Activated CD8-positive, alpha-beta memory T cell treated with anti-CD3 and anti-CD28 coated beads, Interleukin-2, amount 50 U/mL, for 48 hours (primary cell): ENCODE data around the gene KCNJ1.

Experiments
- DNase-seq: peaks from one replicate; pipeline ENCODE4 v3.0.0-alpha.2; 2020

Gene KCNJ1

DNA sequence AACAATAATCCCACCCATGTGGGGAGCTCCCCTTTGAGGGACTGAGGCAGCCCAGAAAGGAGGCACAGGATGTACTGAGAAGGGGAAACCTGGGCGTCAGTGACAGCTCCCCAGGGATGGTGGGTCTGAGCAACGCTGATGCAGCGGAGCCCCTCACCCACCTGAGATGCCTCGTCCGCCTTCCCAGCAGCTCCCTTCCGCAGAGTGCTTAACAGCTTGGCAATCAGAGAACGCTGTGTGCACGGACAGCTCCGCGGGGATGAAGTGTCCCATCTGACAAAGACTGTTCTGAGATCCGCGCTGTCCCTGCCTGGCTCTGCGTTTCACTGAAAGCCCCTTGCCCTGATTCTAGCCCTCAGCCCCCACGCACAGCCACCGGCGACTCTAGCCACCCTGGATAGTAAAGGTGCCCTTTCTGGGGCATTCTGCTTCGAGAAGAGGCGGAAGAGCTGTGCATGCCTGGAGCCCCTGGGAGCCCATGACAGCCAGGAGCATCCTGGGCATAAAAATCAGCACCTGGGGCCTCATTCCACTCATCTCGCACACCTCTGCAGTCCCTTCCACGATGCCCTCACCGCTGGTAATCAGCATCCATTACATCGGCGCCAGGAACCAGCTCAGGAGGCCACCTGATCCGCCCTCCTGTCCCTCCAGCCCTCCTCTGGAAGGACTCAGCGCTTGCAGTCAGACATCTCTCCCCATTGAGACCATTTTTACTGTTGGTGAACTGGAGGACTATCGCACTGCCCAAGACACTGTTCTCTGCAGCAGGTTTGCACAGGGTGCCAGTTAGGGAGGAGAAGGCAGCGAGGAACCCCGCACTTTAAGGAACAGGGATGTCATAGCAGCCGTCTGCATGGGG lies 34.8 kb upstream of the KCNJ1 start:
- DNase-seq: no peak

DNA sequence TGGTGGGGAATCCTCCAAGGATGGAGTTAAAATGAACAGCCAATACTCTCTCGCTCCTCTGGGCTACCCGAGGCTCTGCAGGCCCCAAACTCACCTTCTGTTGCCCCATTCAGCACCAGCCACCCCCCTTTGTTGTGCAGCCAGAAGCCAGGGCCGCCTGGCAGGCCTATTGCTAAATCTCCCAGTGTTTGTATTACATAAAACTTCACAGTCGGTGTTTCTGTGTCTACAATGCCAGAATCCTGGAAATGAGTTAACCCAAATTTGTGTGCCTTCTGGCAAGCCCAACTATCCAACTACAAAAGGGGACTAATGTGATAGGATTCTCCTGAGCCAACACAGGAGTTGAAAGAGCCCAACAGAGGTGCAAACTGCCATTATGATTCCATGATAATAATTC lies 33.4 kb upstream of the KCNJ1 start:
- DNase-seq: no peak

DNA sequence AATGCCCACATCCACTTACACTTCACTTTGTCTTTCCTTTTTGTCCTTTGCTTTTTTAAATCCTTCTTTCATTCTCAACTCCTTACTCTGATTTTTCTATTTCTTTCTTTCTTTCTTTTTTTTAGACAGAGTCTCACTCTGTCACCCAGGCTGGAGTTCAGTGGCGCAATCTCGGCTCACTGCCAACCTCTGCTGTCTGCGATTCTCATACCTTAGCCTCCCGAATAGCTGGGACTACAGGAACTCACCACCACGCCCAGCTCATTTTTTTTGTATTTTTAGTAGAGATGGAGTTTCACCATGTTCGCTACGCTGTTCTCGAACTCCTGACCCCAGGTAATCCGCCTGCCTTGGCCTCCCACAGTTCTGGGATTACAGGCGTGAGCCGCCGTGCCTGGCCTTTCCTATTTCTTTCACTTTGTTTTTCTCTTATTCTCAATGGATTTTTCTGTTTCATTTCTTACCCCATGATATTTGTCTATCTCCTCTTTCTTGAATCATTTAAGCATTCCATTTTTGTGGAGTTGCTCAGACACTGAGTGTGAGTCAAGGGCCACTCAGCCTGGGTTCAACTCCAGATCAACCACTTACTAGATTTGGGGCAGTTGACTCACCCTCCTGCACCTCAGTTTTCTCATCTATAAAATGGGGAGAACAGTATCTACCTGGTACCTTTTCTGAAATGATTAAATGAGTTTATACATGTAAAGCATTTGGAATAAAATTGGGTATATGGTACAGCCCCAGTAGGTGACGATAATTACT lies 31.7 kb upstream of the KCNJ1 start:
- DNase-seq: no peak

DNA sequence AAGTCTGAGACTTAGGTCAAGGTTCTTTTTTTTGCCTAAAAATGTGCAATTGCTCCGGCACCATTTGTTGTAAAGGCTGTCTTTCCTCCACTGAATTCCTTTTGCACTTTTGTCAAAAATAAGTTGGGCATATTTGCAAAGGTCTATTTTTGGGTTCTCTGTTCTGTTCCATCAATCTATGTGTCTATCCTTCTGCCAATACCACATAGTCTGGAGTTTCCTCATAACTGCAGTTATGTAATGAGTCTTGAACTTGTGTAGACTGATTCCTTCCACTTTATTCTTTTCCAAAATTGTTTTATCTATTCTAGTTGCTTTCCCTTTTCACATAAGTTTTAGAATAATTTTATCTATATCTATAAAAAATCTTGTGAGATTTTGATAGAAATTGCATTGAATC lies 30.7 kb upstream of the KCNJ1 start:
- no peak for DNase-seq

DNA sequence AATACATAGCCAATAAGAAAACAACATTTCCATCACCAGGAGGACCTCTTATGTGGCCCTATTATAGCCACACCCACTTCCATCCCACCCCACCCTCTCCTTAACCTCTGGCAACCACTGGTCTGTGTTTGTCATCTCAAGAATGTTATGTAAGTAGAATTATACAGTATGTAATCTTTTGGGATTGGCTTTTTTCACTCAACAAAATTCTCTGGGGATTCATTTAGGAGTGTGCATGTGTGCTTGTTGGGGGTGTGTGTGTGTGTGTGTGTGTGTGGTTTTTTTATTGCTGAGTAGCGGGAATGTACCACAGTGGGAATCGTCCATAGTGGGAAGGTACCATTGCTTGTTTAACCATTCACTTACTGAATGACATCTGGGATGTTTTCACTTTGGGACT lies 29.3 kb upstream of the KCNJ1 start:
- DNase-seq: no peak

DNA sequence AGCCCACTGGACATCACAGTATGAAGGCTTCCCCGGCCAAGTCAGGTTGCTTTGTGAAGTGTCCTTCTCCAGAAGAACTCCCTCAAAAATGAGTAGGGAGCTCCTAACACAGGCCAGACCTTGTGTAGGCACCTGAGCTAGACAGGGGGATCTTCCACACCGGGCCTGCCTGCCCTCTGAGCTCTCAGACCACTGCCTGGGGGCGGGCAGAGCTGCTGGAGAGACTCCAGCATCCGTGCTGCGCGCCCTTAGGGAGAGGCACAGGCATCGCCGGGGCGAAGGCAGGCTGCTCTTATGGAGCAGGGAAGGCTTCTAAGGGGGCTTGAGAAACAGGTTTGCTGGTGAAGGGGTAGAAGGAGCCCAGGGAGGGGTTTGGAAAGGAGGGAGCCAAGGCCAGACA lies 28.4 kb upstream of the KCNJ1 start:
- no peak for DNase-seq

DNA sequence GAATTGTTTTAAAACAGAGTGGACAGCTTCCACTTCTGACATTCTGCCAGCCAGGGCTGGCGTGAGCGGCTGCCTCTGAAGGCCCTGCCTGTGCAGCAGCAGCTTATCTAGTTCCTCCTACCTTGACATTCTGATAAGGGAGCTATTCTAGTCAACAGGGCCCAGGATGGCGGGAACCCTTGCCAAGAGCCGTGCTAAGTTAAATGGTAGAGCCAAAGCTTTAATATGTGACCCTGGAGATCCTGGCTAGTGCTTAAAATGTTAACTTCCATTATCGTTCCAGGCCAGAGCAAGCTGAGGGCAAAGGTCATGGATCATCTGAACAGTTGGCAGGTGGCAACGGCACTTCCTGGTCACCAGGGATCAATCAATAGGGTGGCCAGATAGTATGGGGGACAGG lies 27.6 kb upstream of the KCNJ1 start:
- no peak for DNase-seq

DNA sequence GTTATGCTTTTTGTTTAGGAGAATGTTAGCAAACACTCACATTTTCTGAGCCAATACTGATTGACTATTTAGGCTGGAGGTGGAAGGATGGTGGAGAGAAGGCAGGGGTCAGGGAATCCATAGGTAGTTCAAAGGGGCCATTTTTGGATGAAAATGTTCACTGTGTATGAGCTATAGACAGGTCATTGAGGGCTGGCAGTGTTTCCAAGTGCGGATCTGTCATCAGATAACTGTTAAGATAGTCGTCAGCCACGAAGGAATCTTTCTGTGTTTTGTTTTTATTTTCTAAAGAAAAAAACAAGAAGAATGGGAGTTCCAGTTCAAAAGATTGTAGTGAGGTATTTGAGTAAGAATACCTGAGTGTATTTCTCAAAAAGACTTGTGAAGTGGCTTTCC lies 27.2 kb upstream of the KCNJ1 start:
- no peak for DNase-seq

DNA sequence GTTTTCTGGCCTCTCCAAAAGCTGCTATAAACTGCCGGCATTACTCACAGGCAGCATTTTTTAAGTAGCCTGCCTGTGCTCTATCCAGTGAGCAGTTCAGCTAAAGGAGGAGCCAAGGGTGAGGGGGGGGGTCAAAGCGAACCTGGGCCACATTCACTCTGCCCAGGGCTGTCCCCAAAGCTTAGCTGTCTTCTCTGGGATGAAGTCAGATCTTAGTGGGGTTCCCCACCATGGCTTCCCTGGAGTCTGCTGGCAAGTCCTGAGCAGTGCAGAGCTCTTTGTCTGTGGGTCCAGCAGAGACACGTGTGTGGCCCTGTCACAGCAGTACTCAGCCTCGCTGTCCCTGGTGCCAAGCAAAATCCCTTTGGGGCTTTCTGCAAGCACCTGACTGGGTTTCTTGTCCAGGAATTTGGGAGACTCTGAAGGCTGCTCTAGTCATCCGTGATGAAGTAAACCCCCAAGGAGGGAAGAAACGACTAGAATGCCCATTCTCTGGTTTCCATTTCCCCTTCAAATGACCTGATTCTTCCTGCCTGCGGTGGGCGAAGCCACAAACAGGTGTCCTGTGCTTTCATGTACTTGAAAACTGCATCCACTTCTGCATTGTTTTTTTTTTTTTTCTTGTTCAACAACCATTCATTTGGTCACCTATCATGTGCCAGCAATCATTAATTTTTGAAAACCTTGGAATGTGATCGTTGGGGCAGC lies 26.6 kb upstream of the KCNJ1 start:
- no peak for DNase-seq

DNA sequence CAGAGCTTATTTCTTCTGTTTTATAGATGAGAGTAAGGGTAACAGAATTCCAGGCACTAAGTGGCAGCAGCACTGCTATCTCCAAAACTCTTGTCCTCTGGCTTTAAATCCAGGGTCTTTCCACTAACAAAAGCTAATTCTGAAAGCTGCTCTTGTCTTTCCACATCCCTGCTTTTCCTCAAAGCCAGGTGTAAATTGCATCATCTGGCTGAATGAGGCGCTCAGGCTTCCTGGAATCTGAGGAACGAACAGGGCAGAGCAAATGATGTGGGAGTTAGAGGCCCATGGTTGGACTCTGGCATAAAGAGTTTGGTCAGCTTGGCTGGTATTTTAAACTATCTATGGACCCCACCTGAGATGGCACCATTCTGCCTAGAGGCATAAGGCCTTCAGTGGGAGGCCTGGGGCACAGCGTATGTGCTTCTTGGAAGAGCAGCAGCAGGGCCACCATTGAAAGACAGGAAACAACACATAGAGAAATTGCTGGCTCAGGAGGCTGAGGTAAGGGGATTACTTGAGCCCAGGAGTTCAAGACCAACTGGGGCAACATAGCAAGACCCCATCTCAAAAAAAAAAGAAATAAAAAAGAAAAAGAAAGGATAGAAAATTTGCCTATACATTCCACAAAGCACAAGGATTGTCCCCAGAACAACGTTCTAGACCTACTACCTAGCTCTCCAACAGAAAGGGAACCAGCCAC lies 25.9 kb upstream of the KCNJ1 start:
- DNase-seq: no peak

DNA sequence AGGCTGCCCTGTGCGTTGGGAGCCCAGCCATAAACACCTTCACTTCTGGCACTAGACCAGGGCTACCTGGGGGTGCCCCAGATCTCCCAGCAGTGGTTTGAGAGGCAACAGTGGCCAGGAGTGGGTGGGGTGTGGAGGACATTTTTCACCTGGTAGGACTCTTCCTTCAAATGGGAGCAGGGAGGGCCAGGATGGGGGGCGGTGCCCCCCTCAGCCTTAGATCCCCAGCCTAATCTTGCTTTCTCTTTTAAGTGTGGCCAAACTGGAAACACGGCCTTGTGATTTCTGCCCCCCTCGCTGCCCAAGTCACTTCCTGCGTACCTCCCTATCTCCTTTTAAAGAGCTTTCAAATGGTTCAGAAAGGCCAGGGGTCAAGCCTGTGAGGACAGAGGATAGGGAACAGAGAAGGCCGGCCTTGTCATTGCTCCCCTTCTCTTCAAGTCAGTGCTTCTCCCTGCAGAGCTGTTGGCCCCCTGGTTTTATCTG lies 24.9 kb upstream of the KCNJ1 start:
- DNase-seq: no peak

DNA sequence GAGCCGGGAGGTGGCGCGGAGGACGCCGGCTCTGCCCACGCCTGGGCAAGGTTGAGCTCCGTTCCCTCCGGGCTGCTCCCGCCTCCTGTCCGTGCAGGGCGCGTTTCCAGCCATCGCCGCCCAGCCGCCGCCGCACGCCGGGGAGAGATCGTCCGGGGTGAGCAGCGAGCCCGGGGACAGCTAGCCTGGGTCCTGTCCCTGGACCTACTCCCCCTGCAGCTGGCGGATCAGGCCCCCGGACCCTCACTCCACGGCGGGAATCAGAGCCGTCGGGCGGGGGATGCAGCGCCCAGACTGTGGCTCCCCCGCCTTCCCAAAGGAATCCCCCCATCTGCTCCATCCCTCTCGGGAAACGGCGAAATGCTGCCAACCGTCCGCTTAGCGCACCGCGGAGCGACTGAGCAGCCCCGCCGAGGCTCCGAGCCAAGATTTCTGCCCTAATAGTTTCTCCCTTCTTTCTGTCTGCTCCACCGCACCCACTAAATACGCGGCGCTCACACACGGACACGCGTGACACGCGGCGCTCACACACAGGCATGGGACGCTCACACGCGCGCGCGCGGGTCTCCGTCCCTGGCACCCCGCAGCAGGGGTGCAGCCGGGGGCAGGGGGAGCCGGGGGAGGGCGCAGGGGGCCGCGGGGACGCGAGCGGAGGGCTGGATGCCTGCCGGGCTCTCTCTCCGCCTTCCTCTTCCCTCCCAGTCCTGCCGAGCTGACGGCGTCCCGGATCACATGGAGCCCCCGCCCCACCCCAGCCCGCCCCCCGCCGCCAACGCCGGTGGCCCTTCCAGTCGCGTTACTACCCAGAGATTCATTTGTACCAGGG lies 23.7 kb upstream of the KCNJ1 start, which contains the start of gene KCNJ5:
Gene KCNJ5, plus strand, starts transcription at position 814 of the 826 bp plus-strand sequence. CDS start 19,918 bp downstream, outside the sequence.
- peak; percentile 61 for DNase-seq

DNA sequence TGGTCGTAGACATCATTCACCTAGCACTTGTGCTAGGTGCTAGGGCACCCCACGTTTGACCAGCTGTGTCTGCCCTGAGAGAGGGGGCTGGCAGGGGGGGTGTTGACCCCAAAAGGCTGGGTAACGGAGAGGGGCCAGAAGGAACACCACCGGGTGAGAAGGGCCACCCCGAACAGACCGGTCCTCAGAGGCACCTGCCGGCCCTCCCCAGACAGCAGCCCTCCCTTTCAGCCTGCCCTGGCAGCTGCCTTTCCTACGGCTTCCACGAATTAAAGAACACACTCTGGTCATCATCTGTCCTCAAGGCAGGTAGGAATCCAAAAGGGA lies 23.1 kb upstream of the KCNJ1 start:
- no peak for DNase-seq

DNA sequence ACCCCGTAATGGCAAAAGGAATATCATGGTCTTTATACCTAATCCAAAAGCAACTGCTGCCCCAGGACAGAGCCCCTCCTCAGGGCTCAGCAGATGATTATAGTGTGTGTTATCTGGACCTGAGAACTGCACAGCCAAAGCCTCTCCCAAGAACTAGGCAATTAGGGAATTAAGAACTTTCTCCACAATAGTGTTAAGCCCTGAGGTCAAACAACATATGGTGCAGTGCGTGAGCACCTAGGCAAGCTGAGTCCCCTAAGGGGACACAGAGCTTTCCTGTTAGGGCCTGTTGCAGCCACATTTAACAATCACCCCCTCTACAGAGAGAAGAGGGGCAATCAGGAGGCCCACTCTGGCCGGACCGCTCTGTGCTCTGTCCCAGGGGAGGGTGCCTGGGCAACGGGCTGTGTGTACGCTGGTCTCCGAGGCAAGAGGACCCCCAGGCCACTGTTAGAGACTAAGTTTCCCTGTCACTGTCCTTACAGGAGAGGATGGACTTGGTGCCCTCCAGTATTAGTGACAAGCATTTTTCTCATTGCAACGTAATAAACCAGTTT lies 22.6 kb upstream of the KCNJ1 start:
- DNase-seq: no peak

DNA sequence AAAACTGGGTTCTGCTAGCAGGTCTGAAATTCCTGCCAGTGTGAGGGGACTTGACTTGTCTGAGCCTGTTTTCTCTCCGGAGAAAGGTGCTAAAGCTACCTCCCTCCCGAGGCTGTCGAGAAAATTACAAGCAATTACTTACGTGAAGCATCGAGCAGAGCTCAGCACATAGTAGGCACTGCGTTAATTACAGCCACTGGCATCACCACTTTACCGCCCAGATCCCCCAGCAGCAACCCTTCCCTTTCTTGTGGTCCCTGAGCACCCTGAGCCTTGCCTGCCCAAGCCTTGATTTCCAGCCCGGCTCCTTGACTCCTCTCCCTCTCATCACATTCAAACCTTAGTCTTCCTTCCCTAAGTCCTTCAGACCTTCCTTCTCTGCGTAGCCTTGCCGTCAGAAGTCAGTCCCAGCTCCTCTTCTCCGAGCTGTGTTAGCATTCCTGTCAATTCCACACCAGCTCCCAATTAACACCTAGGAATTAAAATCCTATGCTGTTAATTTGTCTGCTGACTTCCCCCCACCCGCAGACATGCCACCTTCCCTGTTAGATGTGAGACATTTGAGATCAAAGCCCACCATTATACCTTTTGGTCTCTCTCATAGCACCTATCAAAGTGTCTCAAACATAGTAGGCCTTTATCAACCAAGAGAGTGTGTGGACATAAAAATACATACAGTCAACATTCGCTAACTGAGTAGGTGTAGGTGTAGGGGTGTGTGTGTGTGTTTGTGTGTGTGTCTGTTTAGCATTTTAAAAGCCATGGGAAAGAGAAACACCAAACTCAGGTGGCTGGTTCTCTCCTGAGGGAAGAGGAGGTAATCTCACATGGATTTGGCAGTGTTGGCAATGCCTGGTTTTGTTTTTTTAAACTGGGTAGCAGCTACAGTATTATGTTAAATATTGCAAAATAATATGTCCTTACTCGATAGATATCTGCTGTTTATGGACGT lies 21.2 kb upstream of the KCNJ1 start:
- peak; percentile 13 for DNase-seq

DNA sequence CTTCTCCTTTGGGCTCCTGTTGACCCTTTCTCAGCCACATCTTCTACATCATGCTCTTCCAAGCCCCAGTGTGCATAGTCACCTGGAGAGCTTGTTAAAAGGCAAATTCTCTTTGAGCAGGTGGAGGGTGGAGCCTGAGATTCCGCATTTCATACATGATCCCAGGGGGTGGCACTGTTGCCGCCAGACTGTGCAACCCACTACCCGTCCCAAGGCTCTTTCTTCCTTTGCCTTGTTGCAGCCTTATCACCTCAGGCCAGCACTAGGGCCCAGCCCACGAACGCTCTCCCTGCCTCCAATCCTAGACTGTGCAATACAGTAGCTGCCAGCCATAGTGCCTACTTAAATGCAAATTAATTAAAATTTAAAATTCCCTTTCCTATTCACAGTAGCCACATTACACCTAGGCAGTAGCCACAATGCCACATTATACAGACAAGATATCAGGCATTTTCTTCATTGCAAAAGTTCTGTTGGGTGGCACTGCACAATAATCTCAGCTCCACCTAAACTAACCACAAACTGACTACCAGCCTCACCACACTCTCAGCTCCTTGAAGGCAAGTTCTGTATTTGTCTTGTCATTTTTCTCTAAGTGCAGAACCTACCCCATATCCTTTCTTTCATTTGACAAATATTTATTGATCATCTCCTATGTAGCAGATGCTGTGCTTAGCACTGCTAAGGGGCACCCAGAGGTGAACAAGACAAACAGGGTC lies 19.5 kb upstream of the KCNJ1 start:
- DNase-seq: peak; percentile 34

DNA sequence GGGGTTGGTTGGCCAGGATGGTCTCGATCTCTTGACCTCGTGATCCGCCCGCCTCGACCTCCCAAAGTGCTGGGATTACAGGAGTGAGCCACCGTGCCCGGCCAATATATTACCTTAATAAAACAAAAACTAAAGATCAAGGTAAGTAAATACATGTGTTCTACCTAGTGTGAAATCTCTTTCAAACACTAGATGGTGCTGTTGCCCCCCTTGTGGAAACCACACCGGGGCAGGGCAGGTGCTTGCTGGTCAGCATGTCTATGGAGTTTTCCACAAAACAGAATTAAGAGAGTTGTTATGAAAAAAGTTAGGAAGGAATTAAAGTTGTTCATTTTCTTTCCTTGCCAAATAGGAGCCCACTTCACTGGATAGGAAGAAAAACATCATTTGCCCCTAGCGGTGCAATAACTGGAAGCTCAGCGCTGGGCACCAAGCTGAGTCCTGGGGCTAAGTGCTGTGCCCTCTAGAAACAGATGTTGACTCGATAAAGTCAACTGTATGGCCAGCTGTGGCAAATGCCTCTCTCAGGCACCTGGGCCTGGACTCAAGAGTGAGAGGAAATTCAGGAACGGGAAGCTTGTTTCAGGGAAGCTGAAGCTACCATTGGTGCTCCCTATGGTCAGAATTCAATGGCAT lies 17.7 kb upstream of the KCNJ1 start:
- peak; percentile 75 for DNase-seq

DNA sequence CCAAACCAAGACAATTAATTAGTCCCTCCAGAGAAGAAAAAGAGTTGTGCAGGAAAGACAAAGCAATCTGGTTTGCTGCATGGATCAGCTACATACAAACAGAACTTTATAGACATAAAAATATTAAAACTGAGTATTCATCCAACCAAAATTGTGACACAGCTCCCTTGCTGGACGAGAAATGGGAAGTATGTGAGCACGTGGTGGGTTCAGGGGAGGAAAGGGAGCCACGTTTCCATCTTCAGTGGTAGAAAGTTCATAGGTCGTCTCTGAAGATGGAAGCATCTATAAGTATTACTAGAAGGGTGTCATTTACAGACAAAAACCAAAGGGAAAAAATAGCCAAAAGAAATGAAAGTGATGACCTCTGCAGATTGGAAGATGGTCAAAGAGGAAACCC lies 17.0 kb upstream of the KCNJ1 start:
- DNase-seq: no peak

DNA sequence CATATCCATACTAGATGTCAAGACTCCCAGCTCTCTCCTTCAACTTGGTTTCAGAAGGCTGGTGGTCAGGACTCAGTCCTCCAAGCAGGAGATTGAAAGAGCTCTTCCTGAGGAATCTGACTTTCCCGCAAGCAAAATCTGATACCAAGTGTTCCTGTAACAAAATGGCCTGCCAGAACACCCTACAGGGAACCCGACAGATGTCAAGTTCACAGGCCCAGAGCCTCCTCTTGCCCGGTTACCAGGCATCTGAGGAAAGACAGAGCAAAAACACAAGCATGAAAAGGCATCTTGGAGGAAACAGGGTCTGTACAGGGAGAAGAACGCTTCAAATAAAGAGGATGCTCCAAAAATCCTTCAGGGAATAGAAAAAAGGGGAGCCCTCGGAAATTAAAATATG lies 15.4 kb upstream of the KCNJ1 start:
- DNase-seq: no peak
